GM19463 (cell line): ENCODE results near the gene VMAC.

Experiments
- ATAC-seq: cut with Tn5 transposase; IDR thresholded peaks from one replicate; pipeline ENCODE4 v1.9.1; 2021; ENCODE audit warnings: mild to moderate bottlenecking, moderate library complexity; ENCODE audit not compliant: unreplicated experiment

Gene VMAC

DNA sequence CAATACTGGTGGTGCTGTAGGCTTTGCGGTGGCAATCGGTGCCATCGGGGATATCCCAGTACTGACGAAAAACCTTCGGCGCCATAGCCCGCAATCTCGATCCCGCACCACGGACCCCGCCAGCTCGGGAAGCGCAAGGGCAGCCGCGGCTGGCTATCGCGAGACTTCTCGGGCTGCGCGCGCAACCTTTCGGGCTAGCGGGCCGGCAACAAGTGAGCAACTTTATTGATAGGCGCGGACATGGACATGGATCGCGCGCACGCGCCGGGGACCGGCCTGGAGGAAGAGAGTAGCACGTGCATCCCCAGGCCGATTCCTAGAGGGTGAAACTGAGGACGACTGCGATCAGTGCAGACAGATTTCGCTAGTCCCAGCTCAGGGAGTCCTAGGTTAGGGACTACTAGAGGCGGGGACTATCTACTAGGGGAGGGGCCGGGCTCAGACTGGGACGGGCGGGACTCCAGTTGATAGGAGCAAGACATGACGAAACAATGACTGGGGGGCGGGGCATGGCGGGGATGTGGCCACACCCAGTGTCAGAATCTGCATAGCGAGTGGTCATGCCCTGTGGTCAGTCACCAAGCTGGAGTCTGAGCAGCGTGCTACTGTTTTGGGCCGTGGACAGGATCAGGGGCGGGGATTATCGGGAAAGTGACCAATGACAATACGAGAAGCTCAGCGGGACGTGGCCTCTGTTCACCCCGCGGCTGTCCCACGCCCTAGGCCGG, 884 bp upstream of the VMAC start, which contains the start of gene NDUFA11:
Gene NDUFA11, minus strand, starts transcription at position 167 of the 728 bp plus-strand sequence. Its CDS starts 82 bp downstream, at position 85.
- ATAC-seq, result peak; percentile 24

DNA sequence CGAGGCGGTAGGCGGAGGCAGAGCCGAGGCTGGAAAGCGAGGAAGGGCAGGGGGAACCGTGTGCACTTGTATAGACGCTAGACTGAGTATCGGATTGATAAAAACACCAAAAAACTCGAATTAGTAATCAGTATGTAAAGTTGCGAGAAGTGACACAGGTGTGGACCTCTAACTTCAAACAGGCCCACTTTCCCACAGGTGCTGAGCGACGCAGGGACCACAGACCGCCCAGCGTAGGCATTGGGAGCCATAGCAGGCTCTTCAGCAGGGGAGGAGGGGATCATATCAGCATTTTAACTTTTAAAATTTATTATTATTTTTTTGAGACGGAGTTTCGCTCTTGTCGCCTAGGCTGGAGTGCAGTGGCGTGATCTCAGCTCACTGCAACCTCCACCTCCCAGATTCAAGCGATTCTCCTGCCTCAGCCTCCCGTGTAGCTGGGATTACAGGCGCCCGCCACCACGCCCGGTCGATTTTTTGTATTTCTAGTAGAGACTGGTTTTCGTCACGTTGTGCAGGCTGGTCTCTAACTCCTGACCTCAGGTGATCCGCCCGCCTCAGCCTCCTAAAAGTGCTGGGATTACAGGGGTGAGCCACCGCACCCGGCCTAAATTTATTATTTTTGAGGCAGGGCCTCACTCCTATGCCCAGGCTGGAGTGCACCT, 574 bp downstream of the VMAC start:
- no peak for ATAC-seq

DNA sequence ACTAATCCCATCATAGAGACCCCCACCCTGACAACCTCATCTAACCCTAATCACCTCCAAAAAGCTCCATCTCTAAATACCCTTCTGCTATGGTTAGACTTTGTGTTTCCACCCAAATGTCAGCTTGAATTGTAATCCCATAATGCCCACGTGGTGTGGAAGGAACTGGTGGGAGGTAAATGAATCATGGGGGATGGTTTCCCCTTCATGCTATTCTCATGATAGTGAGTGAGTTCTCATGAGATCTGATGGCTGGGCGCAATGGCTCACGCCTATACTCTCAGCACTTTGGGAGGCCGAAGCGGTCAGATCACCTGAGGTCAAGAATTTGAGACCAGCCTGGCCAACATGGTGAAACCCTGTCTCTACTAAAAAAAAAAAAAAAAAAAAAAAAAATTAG, 2.6 kb downstream of the VMAC start:
- ATAC-seq, result no peak

DNA sequence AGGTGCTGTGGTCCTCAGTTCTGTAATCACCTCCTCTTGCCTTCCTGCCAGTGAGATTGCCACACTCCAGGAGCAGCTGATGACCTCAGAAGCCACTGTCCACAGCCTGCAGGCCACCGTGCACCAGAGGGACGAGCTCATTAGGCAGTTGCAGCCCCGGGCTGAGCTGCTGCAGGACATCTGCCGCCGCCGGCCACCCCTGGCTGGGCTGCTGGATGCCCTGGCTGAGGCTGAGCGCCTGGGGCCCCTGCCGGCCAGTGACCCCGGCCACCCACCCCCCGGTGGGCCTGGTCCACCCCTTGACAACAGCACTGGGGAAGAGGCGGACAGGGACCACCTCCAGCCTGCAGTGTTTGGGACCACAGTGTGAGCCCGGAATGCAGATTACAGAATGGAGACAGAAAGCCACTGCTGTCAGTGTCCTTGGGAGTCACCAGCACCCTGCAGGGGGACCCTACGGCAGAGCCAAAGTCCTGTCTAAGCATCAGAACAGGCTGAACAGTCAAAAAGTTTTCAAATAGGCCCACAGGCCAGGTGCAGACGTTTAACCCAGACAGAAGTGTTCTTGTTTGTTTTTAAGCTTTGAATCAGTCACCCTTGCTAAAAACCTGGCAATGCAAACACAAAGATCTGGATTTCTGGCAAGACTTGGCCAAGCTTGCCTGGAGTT, 4.2 kb downstream of the VMAC start:
- ATAC-seq, result no peak

DNA sequence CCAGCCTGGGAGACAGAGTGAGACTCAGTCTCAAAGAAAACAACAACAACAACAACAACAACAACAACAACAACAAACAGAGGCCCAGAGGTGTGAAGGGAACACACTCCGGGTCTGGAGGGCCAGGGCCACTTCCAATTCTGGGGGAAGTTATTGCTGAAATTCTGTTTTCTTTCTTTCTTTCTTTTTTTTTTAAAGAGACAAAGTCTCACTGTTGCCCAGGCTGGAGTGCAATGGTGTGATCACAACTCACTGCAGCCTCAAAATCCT, 5.9 kb downstream of the VMAC start:
- no peak for ATAC-seq

DNA sequence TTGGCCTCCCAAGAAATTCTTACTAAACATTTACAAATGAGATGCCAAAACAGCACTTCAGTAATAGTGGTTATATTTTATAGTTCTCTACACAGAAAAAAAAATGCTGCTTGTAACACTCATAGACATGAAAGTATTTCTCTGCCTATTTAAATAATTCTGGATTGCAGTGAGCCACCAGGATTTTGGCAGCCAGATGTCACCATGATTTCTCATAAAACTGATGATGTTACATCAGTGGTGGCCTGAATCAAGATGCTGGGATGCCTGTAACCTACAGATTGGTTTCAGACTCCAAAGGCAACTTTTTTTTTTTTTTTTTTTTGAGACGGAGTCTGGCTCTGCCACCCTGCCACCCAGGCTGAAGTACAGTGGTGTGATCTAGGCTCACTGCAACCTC, 6.7 kb downstream of the VMAC start:
- ATAC-seq, result no peak

DNA sequence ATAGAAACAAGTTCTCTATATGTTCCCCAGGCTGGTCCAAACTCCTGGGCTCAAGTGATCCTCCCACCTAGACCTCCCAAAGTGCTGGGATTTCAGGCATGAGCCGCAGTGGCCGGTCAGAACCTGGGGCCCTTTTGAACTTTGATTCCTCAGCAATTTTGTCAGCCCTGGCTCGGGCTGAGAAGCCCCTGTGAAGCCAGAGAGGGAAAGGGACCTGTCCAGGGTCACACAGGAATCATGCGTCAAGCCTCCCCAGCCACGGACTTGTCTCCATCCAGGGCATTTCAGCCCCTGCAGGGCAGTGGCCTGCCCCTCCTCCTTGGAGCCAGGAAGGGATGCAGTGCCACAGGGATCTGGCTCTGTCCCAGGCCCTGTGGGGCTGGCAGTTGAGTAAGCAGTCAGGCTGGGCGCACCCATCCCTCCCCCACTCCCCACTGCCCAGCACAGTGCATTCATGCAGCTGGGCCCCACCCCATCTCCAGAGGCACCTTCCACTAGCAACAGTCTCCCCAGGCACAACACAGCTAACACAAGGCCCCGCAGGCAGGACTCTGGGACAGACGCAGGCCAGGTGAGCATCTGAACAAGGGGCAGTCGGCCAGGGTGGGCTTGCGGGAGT, 9.2 kb downstream of the VMAC start, which contains the start of gene CAPS:
Gene CAPS, plus strand, starts transcription at position 516 of the 619 bp plus-strand sequence. CDS start 153 bp downstream, outside the sequence.
- ATAC-seq, result no peak

DNA sequence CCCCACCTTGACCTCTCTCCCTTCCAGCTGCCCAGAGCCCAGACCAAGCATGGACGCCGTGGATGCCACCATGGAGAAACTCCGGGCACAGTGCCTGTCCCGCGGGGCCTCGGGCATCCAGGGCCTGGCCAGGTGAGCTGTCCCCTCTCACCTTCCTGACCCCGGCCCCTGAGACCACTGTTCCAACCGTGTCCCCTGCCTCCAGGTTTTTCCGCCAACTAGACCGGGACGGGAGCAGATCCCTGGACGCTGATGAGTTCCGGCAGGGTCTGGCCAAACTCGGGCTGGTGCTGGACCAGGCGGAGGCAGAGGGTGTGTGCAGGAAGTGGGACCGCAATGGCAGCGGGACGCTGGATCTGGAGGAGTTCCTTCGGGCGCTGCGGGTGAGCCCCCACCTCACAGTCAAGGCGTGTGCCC, 9.7 kb downstream of the VMAC start:
- ATAC-seq, result no peak

DNA sequence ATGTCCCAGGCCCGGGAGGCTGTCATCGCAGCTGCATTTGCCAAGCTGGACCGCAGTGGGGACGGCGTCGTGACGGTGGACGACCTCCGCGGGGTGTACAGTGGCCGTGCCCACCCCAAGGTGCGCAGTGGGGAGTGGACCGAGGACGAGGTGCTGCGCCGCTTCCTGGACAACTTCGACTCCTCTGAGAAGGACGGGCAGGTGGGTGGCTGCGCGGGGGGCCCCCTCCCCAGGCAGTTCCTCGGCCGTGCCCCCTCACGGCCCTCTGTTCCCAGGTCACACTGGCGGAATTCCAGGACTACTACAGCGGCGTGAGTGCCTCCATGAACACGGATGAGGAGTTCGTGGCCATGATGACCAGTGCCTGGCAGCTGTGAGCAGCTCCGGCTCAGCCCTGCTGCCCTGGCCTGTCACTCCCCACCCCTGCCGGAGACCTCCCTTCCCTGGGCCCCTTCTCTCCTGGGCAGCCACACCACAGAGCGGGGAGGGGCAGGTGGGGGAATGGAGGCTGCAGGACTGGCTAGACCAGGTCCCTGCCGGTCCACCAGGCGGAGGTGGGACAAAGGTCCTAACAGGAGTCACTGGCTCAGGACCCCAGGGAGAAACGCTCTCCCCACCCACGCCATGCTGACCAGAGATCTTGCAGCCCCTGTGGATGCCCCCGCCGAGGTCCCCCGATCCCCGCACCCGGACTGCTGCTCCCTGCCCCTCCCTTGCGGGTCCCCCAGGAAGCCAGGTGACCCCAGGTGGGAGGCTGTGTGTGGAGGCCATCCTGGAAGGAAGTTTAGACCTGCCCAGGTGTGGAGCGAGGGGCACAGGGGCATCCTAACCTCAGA, 10.5 kb downstream of the VMAC start:
- no peak for ATAC-seq

DNA sequence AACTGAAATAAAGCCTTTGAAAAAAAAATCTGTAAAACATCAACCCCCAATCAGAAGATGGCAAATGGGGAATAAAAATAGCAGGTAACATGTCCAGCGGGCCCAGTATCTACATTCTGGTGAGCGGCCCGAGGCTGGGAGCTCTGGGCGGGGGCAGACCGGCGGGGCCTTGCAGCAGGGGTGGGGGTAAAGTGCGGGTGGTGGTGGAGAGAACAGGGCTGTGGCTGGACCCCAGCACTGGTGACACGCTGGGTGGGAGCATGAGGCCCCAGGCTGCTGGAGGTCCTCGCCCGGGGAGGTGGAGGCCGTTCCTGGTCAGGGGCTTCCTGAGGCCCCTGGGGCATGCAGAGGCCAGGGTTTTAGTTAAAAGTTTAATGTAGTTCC, 11.1 kb downstream of the VMAC start:
- no peak for ATAC-seq

DNA sequence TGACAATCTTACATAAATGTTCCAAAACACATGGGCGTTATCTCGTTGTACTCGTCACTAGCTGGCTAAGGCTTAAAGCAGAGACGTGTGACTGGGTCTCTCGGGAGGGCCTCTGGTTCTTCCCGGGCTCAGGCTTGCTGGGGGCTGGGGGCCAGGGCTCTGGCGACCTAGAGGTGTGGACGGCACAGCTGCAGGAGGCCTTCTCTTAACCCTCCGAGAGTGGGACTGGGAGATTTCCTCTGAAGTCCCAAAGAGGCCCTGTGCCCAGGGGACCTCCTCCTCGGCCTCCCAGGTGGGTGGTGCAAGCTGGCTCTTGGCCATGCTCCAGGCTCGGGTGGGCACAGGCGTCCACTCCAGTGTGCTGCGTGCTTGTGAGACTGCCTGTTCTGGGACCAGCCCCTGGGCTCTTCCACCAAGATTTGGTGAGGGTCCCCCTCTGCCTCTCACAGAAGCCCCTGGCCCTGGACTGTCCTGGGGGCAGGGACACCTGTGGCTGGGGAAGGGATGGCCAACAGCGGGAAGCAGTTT, 11.6 kb downstream of the VMAC start:
- ATAC-seq, result no peak

DNA sequence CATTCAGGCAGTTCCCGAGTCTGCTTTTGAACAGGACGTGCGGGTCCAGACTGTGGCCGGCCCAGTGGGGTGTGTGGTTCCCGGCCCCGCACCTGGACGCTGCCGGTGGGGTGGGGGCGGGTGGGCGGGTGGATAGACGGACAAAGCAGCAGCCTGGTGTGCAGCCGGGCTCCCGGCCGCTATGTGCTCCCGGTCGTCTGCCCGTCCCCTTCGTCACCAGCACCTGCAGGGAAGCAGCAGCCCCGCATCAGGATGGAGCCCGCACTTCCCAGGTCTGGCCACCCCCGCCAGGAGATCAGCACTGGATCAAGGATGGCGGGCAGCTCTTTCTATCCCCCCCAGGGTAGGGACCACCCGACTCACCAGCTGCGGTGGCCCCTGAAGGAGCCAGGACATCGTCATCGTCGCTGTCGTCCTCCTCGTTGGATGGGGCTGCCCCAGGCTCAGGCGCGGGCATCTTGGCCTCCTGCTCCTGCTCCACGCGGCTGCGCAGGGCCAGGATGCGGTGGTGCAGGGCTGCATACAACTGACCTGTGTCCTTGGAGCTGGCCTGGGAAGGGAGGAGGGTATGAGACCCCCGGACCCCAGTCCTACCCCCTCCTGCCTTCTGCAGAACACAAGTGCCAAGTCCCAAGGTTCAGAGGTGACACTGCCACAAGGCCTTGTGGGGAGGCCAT, 12.9 kb downstream of the VMAC start:
- no peak for ATAC-seq

DNA sequence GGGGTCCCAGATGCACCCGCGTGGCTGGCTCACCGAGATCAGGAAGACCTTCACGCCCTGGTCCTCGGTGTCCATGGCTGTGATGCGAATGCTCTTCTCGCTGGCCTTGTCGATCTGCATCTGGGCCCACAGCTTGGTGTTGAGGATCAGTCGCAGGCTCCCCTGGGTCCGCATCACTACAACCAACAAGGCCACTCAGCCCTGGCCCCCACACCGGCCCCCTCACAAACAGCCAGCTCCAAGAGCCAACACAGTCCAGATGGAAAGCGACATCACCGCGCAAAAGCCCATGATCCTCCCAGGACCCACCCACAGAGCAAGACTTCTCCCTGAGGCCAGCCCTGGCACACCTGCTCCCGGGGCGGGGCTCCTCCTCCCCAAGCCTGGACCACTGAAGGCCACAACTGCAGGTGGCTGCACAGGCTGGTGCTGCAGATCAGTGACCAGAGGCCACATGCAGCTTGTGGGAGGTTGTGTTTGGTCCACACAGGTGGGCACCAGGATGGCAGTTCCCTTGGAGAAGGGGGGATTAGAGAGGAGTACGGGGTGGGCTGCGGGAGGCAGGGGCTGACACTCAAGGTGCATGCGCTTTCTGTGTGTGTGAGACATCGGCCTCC, 13.9 kb downstream of the VMAC start:
- ATAC-seq, result no peak

DNA sequence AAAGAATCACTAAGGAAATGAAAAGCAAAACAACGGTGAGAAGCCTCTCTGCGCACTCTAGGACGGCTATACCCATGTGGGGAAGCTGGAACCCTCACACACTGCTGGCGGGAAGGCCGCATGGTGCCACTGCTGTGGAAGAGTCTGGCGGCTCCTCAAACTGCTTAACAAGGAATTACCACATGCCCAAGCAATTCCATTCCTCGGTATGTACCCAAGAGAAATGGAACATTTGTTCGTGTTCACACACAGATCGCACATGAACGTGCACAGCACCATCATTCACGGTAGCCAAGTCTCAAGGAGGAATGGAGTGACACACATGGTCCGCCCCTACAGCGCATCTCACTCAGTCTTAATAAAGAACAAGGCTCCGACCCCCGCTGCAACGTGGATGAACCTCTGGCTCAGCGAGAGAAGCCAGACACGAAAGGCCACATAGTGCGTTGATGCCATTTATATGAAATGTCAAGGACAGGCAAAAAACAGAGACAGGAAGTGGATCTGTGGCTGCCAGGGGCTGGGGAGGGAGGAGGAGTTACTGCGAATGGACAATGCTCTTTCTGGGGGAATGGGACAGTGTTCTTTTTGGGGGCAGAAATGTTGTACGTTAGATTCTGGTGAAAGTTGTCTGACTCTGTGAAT, 17.0 kb downstream of the VMAC start:
- ATAC-seq, result no peak

DNA sequence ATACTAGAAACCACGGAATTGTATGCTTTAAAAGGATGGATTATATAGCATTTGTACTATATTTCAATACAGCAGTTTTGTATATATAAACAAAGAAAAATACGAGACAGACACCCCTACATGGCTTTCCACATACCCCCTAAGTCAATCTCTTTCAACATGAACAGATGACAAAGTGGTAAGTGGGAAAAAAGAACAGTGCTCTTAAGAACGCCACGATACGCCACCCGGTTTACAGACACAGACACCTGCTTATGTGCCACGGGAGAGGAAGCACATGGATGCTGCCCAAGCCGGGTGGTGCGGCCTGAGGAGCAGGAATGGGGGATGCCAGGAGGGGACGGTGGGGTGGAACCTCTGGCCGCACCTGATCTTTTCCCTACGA, 17.5 kb downstream of the VMAC start:
- ATAC-seq, result no peak

DNA sequence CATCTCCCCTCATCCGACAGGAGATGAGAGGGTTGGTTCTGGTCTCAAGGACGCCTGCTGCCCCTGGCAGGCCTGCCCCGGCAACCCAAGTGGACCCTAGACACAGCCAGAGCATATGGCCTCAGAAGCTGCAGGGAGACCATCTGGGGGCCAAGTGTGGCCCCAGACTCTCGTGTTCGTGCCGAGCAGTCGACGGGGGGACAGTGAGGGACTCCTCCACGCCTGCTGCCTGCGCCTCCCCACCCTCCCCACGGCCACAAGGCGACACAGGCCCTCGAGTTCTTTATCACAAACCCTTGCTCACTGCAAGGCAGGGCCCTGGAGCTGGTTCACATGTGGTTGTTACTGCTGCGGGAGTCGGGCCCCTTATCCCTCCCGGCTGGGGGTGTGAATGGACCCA, 18.7 kb downstream of the VMAC start:
- no peak for ATAC-seq

DNA sequence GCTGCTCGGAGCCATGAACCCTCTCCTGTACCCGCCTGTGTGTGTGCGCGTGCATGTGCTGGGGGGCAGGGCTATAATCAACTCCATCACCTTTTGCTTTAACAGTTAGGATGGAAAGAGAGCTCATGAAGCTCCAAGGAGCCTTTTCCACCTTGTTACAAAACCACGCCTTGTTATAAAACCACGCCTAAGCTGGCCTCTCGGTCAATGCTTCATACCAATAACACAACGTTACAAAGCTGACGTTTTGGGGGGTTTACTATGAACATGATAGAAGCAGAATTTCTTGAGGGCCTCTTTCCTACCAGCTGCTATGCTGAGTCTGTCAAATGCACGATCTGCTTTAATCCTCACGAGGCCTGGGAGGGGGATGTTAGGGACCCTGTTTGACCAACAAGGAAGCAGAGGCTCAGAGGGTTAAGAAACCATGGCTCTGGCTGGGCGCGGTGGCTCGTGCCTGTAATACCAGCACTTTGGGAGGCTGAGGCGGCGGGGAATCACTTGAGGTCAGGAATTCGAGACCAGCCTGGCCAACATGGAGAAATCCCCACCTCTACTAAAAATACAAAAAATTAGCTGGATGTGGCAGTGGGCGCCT, 21.3 kb downstream of the VMAC start:
- no peak for ATAC-seq

DNA sequence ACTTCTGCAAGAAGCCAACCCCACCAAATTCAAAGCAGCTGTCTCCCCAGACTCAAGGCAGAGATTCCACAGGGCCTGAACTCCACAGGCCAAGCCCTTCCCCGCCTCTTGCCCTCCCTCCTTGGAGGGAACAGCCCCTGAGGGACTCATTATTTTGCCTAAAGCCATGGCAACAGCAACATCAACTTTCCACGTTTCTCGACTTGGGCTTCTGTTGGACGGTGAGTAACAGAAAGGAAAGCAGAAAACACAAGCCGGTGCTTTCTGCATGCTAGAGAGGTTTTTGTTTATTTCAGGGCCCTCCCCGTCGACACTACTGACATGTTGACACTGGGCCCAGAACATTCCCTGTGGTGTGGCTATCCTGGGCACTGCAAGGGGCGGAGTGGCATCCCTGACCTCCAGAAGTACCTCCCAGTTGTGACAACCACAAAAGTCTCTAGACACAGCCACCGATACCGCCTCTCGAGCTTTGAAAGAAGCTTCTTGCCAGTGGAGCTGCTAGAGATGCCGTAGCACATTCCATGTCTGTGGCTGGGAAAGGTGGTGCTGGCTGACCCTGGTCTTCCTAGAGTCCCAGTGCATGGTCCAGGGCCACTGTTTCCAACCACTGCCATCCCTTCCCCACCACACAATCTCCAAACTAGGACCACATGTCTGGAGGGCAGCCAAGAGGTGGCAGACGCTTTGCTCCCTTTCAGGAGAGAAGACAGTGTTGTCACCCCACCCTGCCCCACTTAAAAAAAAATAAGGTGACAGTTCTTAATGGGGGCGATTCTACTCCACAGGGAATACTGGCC, 22.2 kb downstream of the VMAC start:
- no peak for ATAC-seq
